Activated T-helper 1 cell treated with anti-CD3 and anti-CD28 coated beads, Interleukin-12 subunit alpha, Interleukin-12 subunit beta, Interleukin-2, Interleukin-4 antibody, amounts not matched to agents 30 ng/mL and 10 ng/mL and 1 ng/mL, durations not matched to agents 14 hours and 24 hours and 36 hours (primary cell): ENCODE measurements around the gene CKAP4. TPM values are rescaled to one million over a fixed set of nuclear protein-coding genes. Genes with fewer than 3 reads are reported as not detected.

Experiments used
- DNase-seq: peaks from one replicate; pipeline ENCODE4 v3.0.0; 2021; ENCODE audit warnings: low spot score
- H3K27ac Mint-ChIP-seq: one replicate; pipeline ENCODE4 v1.8.0; 2021; ENCODE audit warnings: mild to moderate bottlenecking, mixed read lengths
- H3K27me3 Mint-ChIP-seq: one replicate; pipeline ENCODE4 v1.8.0; 2022; ENCODE audit warnings: mild to moderate bottlenecking, moderate library complexity, mixed read lengths; ENCODE audit not compliant: insufficient read depth
- H3K36me3 Mint-ChIP-seq: one replicate; pipeline ENCODE4 v1.8.0; 2021; ENCODE audit warnings: low read depth, mixed read lengths
- H3K4me1 Mint-ChIP-seq: one replicate; pipeline ENCODE4 v1.8.0; 2021; ENCODE audit warnings: low read depth, mixed read lengths
- H3K4me3 Mint-ChIP-seq: one replicate; pipeline ENCODE4 v1.8.0; 2021; ENCODE audit warnings: mild to moderate bottlenecking, moderate library complexity, mixed read lengths
- H3K9me3 Mint-ChIP-seq: one replicate; pipeline ENCODE4 v1.8.0; 2021; ENCODE audit warnings: mixed read lengths
- intact Hi-C: fragments of 100-400 bp; cut with micrococcal nuclease; formaldehyde crosslinking; loops from one replicate; pipeline ENCODE4 v1.15.1; 2024
- total RNA-seq: library from RNA; stranded (reverse); gene quantifications from 2 replicates; pipeline ENCODE4 v1.2.3, GENCODE V29; 2022

Gene CKAP4
- total RNA-seq, 1 donor from 2014 or later = 5.1 TPM

- peaks cover 4% of the 10 kb centered on the region for H3K9me3 Mint-ChIP-seq
- H3K27ac Mint-ChIP-seq = no peak overlapping the region
- peaks cover 4% of the 10 kb centered on the region for H3K27me3 Mint-ChIP-seq
- DNase-seq = no peak
- no peaks in the 10 kb centered on the region for H3K36me3 Mint-ChIP-seq
- intact Hi-C loops = no loop called here
- no peaks in the 10 kb centered on the region for H3K4me1 Mint-ChIP-seq
- no peak overlapping the region for H3K4me3 Mint-ChIP-seq
Observed at GRCh38 chr12:106204312-106204711, 43.5 kb downstream of the CKAP4 start.

DNA sequence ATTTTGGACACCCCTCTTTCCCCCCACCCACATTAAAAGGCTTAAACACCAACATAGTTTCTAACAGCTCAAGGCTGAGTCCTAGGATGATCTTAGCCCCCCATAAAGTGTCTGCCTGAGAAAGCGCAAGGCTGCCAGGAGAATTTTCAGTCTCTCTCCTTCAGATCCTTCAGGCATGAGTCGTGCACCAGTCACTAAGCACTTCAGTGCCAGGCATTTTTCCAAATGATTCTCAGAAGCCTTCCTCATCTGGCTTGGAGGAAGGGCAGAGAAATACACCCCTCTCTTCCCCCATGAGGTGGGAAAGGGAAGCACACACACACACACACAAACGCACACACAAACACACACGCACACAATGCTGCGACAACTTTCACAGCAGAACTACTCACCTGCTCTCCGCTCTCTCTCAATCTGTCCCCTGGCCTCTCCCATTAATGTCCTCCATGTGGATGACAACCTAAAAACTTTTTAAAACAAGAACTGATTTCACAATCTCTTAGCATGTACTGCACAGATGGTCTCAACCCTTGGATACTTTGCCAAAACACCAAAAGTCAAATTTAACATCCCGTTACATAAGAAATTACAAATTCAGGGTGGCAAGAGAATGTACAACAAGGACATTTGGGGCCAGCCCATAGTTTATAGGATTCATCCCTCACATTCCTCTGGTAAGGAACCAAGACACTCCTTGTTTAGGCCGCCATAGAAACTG, 49.8 kb downstream of the CKAP4 start:
- Mint-ChIP-seq H3K4me3 (no peak overlapping the region), H3K27me3 (peaks cover 12% of the 10 kb centered on the region), H3K27ac (no peak overlapping the region), H3K36me3 (no peaks in the 10 kb centered on the region), H3K4me1 (no peaks in the 10 kb centered on the region), H3K9me3 (no peaks in the 10 kb centered on the region)
- intact Hi-C loops = no loop called here
- no peak for DNase-seq

DNA sequence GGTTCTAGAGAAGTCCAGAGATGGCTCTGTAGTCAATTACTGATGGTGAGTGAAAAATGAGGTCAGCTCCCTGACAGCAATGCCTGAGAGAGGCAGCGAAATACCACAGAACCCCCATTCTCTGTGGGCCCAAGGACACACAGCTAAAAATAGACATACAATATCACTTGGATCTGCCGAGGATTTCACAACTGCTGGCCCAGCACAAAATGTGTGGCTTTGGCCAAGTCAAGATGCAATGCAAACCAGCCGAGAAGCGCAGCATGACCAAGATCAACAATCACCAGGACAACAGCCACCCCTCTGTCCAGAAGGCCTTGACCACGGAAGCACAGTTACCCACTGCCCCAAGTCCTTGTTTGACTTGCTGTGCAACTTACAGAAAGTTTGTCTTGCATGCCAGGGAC, 52.2 kb downstream of the CKAP4 start:
- no peak for DNase-seq
- no peak overlapping the region for H3K4me3 Mint-ChIP-seq
- no peak overlapping the region for H3K27ac Mint-ChIP-seq
- no peaks in the 10 kb centered on the region for H3K9me3 Mint-ChIP-seq
- peaks cover 10% of the 10 kb centered on the region for H3K27me3 Mint-ChIP-seq
- intact Hi-C loops = no loop called here
- H3K36me3 Mint-ChIP-seq = no peaks in the 10 kb centered on the region
- H3K4me1 Mint-ChIP-seq = no peaks in the 10 kb centered on the region

DNA sequence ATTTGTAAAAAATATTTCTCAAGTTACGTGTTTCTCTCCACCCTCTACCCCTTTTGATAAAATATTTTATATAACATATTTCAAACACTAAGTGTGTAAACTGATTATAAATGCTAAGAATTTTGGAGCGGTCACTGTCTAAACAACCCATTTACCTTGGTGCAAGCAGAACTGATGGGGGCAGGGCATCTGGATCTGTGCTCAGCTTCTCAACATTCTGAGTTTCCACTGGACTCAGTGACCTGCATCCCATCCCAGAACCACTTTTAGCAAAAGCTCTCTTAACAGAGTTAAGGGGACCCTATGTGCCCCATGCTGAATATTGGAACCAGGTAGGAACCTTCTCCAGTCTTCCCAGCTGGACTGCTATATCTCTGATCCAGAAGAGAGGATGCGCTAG, 53.5 kb downstream of the CKAP4 start:
- no peak for DNase-seq
- Mint-ChIP-seq H3K36me3 (no peaks in the 10 kb centered on the region), H3K4me1 (no peaks in the 10 kb centered on the region), H3K9me3 (no peaks in the 10 kb centered on the region), H3K4me3 (no peak overlapping the region), H3K27me3 (peaks cover 10% of the 10 kb centered on the region), H3K27ac (no peak overlapping the region)
- intact Hi-C loops = no loop called here

- no peak overlapping the region for H3K4me3 Mint-ChIP-seq
- intact Hi-C loops = no loop called here
- no peak for DNase-seq
- H3K36me3 Mint-ChIP-seq = no peaks in the 10 kb centered on the region
- H3K4me1 Mint-ChIP-seq = no peaks in the 10 kb centered on the region
- no peak overlapping the region for H3K27ac Mint-ChIP-seq
- H3K9me3 Mint-ChIP-seq = no peaks in the 10 kb centered on the region
- H3K27me3 Mint-ChIP-seq = peaks cover 10% of the 10 kb centered on the region
Observed at GRCh38 chr12:106193394-106194215, 54.2 kb downstream of the CKAP4 start.

DNA sequence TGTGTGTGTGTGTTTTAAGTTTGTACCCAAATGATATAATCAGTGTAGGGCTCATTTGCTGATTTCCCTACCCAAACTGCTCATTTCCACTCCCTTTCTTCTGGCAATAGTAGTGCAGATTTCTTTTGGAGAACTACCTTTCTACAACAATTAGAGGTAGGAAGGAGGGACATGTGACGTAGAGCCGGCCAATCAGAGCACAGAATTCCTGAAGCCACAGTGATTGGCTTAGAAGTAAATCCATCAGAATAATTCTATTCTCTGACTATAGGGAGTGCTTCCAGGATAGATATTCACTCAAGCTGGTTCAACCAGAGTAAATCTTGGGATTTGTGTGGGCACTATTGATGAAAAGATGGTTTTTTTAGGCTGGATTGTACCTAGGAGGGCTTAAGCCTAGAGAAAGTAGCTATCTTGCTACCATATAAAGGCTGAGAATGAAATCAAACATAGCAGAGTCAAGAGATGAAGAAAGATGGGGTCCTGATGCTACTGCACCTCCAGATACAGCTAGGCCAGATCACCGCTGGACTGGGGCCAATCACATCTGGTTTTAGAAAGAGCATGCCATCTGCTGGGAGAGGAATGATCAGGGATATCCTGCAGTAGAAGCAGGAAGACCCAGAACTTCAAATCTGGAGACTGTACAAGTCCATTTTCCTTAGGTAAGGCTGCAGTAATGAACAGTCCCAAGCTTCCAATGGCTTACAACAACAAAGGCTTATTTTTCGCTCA, 55.0 kb downstream of the CKAP4 start:
- H3K27me3 Mint-ChIP-seq = peaks cover 10% of the 10 kb centered on the region
- DNase-seq = no peak
- H3K36me3 Mint-ChIP-seq = no peaks in the 10 kb centered on the region
- H3K27ac Mint-ChIP-seq = no peak overlapping the region
- no peak overlapping the region for H3K4me3 Mint-ChIP-seq
- H3K4me1 Mint-ChIP-seq = no peaks in the 10 kb centered on the region
- intact Hi-C loops = no loop called here
- no peaks in the 10 kb centered on the region for H3K9me3 Mint-ChIP-seq

DNA sequence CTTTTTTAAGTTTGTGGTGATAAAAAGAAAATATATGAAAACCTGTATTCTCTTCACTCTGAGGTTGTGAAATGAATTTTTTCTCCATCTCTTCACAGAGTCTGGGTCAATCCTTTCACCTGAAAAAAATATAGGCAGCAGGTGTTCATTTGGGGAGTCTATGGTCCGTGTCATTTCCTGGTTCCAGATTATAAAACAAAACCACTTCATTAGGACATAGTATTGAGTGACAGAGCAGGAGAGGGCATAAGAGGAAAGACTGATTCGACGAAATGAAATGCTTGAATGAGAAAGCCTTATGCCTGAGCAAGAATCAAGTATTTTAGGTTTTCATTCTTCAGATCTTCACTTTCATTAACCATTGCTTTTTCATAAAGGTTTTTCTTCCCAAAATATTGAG, 57.2 kb downstream of the CKAP4 start:
- no peaks in the 10 kb centered on the region for H3K36me3 Mint-ChIP-seq
- H3K27ac Mint-ChIP-seq = no peak overlapping the region
- no peak overlapping the region for H3K4me3 Mint-ChIP-seq
- H3K27me3 Mint-ChIP-seq = peaks cover 11% of the 10 kb centered on the region
- DNase-seq = no peak
- no peaks in the 10 kb centered on the region for H3K9me3 Mint-ChIP-seq
- no peaks in the 10 kb centered on the region for H3K4me1 Mint-ChIP-seq
- intact Hi-C loops = no loop called here

DNA sequence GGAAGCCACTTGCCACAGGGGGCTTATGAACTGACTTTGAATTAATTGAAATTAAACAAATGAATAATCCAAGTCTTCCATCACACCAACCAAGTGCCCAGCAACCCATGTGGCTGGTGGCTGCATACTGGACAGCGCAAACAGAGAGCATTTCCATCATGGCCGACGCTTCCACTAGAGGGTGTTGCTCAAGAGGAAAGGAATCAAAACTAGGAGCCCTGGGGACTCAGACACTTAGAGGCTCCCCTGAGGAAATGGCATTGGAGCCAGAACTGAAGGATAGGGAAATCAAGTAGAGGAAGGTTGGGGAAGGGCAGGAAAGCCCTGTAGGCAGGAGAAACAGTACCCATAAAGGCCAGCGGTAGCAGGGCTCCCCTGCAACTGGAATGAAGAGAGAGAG, 58.5 kb downstream of the CKAP4 start:
- peaks cover 9% of the 10 kb centered on the region for H3K27me3 Mint-ChIP-seq
- H3K4me3 Mint-ChIP-seq = no peak overlapping the region
- H3K27ac Mint-ChIP-seq = no peak overlapping the region
- no peaks in the 10 kb centered on the region for H3K36me3 Mint-ChIP-seq
- H3K9me3 Mint-ChIP-seq = no peaks in the 10 kb centered on the region
- no peak for DNase-seq
- intact Hi-C loops = no loop called here
- H3K4me1 Mint-ChIP-seq = no peaks in the 10 kb centered on the region

DNA sequence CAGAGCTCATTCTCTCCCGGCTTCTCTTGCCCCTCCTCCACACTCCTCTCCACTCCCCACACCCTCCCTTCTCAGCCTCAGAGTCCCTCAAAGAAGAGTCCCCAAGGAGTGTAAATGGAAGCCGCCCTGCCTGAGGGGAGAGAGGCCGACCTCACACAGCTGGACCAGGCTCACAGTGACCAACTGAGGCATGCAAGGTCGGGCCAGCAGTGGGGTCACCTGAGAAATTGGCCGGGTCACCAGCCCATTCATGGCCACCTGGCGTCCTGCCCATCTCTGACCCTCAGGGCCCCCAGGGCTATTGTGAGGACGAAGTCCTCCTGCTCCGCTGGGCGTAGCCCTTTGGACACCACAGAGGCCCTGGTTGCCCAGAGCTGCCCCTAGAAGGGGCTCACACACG, 59.6 kb downstream of the CKAP4 start:
- Mint-ChIP-seq H3K27ac (no peak overlapping the region), H3K4me3 (no peak overlapping the region), H3K9me3 (no peaks in the 10 kb centered on the region), H3K4me1 (no peaks in the 10 kb centered on the region), H3K36me3 (no peaks in the 10 kb centered on the region), H3K27me3 (peaks cover 10% of the 10 kb centered on the region)
- intact Hi-C loops = no loop called here
- DNase-seq = no peak

Other genes starting within 250 kb of the CKAP4 start
- 0.05 TPM in 1 of 2 replicates, not detected in the other for gene NUAK1, start 109.1 kb downstream of the CKAP4 start, total RNA-seq
- 4.0 and 4.3 TPM in 2 replicates for gene TCP11L2, start 54.7 kb upstream of the CKAP4 start, total RNA-seq
- 11.5 and 14.3 TPM in 2 replicates for gene POLR3B, start 109.7 kb upstream of the CKAP4 start, total RNA-seq